CD14-positive monocyte (primary cell): ENCODE data around the gene LAYN. TPM values are rescaled to one million over a fixed set of nuclear protein-coding genes. Genes with fewer than 3 reads are reported as not detected.

Experiments
- DNase-seq, 3 donors: peaks; one replicate each; pipeline ENCODE4 v3.0.0-alpha.2; 2011 to 2022
- H2AFZ ChIP-seq: 2 replicates; pipeline ENCODE4 v1.6.0; 2012; ENCODE audit warnings: mild to moderate bottlenecking, low read depth, low read length, inconsistent platforms; ENCODE audit not compliant: insufficient read depth, poor library complexity, severe bottlenecking
- H3K27ac ChIP-seq, 2 donors: 1 replicate in 1 of 2; 2 replicates in 1 of 2; pipeline ENCODE4 v1.5.1; 2012 to 2013; ENCODE audit warnings: low read length in 2 of 2, control low read depth in 1 of 2, inconsistent platforms in 1 of 2, low read depth in 1 of 2, mild to moderate bottlenecking in 1 of 2
- H3K27me3 ChIP-seq, 2 donors: one replicate each; pipeline versions ENCODE4 v1.6.0 to v1.6.1; 2011 to 2013; ENCODE audit warnings: low read length in 2 of 2; ENCODE audit not compliant: control insufficient read depth in 2 of 2, insufficient read depth in 2 of 2
- H3K36me3 ChIP-seq, 2 donors: replicated peaks in 1 of 2; 1 replicate in 1 of 2; 2 replicates in 1 of 2; pipeline versions ENCODE4 v1.5.1 to v1.6.1; 2012 to 2013; ENCODE audit warnings: low read length in 2 of 2, control low read depth in 1 of 2, inconsistent platforms in 1 of 2, mild to moderate bottlenecking in 1 of 2; ENCODE audit not compliant: insufficient read depth in 2 of 2, control insufficient read depth in 1 of 2
- H3K4me1 ChIP-seq, 2 donors: 1 replicate in 1 of 2; 2 replicates in 1 of 2; pipeline versions ENCODE4 v1.5.1 to v1.6.1; 2012 to 2013; ENCODE audit warnings: low read length in 2 of 2, control low read depth in 1 of 2, inconsistent platforms in 1 of 2, mild to moderate bottlenecking in 1 of 2, moderate library complexity in 1 of 2; ENCODE audit not compliant: insufficient read depth in 2 of 2, control insufficient read depth in 1 of 2
- H3K4me2 ChIP-seq: replicated peaks from 2 replicates; pipeline ENCODE3; 2012; ENCODE audit warnings: low read length, moderate library complexity, mild to moderate bottlenecking; ENCODE audit not compliant: poor library complexity, severe bottlenecking; ENCODE audit errors: extremely low read depth
- H3K4me3 ChIP-seq, 3 experiments: fragments of 200-600 bp in 1 of 3; sonication (generic) in 1 of 3; replicated peaks in 1 of 3; 1 replicate in 2 of 3; 2 replicates in 1 of 3; pipeline ENCODE4 v1.5.1; 2011 to 2013; ENCODE audit warnings: low read length in 3 of 3, mild to moderate bottlenecking in 3 of 3, control low read depth in 2 of 3, low read depth in 2 of 3, inconsistent platforms in 1 of 3, moderate library complexity in 1 of 3
- H3K79me2 ChIP-seq: 2 replicates; pipeline ENCODE4 v1.6.0; 2012; ENCODE audit warnings: mild to moderate bottlenecking, control low read depth, inconsistent platforms, low read length, moderate library complexity; ENCODE audit not compliant: insufficient read depth
- H3K9ac ChIP-seq: 2 replicates; pipeline ENCODE4 v1.6.0; 2017; ENCODE audit warnings: low read length, mild to moderate bottlenecking; ENCODE audit not compliant: insufficient read depth, poor library complexity, severe bottlenecking
- H3K9me3 ChIP-seq, 2 donors: replicated peaks in 1 of 2; 1 replicate in 1 of 2; 2 replicates in 1 of 2; pipeline versions ENCODE4 v1.5.1 to v1.6.1; 2012 to 2013; ENCODE audit warnings: low read length in 2 of 2, control low read depth in 1 of 2; ENCODE audit not compliant: control insufficient read depth in 1 of 2, insufficient read depth in 1 of 2
- H4K20me1 ChIP-seq: 2 replicates; pipeline ENCODE4 v1.6.0; 2012; ENCODE audit warnings: mild to moderate bottlenecking, low read length, control low read depth, moderate library complexity; ENCODE audit not compliant: insufficient read depth
- H3K27ac Mint-ChIP-seq, 7 donors: one replicate each; pipeline ENCODE4 v1.8.0; 2020; ENCODE audit warnings: mild to moderate bottlenecking in 7 of 7, mixed read lengths in 7 of 7, moderate library complexity in 6 of 7, inconsistent platforms in 2 of 7
- H3K27me3 Mint-ChIP-seq, 3 donors: one replicate each; pipeline ENCODE4 v1.8.0; 2021 to 2022; ENCODE audit warnings: low read depth in 3 of 3, mild to moderate bottlenecking in 3 of 3, mixed read lengths in 3 of 3, moderate library complexity in 3 of 3, inconsistent platforms in 1 of 3
- H3K36me3 Mint-ChIP-seq, 2 donors: one replicate each; pipeline ENCODE4 v1.8.0; 2020; ENCODE audit warnings: mixed read lengths in 2 of 2, inconsistent platforms in 1 of 2, mild to moderate bottlenecking in 1 of 2
- H3K4me1 Mint-ChIP-seq: one replicate; pipeline ENCODE4 v1.8.0; 2020; ENCODE audit warnings: mild to moderate bottlenecking, mixed read lengths
- H3K4me3 Mint-ChIP-seq, 2 donors: one replicate each; pipeline ENCODE4 v1.8.0; 2020; ENCODE audit warnings: mild to moderate bottlenecking in 2 of 2, mixed read lengths in 2 of 2, moderate library complexity in 1 of 2
- H3K9me3 Mint-ChIP-seq, 7 donors: one replicate each; pipeline ENCODE4 v1.8.0; 2020 to 2022; ENCODE audit warnings: mixed read lengths in 7 of 7, mild to moderate bottlenecking in 6 of 7, moderate library complexity in 6 of 7, inconsistent platforms in 2 of 7
- WGBS: methylation state at CpG from one replicate; pipeline ENCODE4 v1.1.5; 2013; ENCODE audit warnings: missing lambda C conversion rate; ENCODE audit not compliant: insufficient coverage; 5-methylcytosine and 5-hydroxymethylcytosine counted together
- intact Hi-C, 2 donors: fragments of 100-400 bp; cut with micrococcal nuclease; formaldehyde crosslinking; loops; one replicate each; pipeline versions ENCODE4 v1.15.0 to v1.15.1; 2023
- polyA plus RNA-seq, 3 donors: library from polyadenylated mRNA; depleted of rRNA in 1 of 3; unstranded in 2 of 3; stranded (reverse) in 1 of 3; fragments of 300-500 nt in 2 of 3; fragments of >200 nt in 1 of 3; fragmentation: Illumina TruSeq in 2 of 3; gene quantifications; 1 replicate in 2 of 3; 2 replicates in 1 of 3; pipeline ENCODE4 v1.2.3, GENCODE V29; 2012 to 2021
- TF ChIP-seq, protein P1 (sequence below): fragments of 200-600 bp; IDR thresholded peaks from one replicate; pipeline ENCODE4 v1.8.0; 2022; ENCODE audit warnings: antibody characterized with exemption, mild to moderate bottlenecking

Gene LAYN
- polyA plus RNA-seq, 3 donors = not detected

DNA sequence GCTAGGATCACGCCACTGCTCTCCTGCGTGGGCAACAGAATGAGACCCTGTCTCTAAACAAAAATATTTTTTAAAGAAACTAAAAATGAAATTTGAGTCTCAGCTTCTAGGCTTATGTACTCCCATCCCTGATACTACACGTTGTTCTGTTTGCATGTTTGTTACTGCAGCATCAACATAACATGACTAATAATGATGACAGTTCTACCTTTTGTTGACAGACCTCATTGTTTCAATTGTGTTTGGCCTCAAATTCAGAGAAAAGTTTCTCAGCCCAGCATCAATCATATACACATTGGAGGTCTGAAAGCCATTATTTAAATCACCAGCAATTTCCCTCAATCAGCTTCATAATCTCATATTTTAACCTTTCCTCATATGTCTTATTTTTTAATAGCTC is 20.8 kb downstream of the LAYN start:
- H3K9me3 ChIP-seq = peaks cover 1 to 2% of the 10 kb centered on the region in 2 donors
- Mint-ChIP-seq H3K9me3 (peaks cover 3 to 8% (median 5%) of the 10 kb centered on the region in 7 donors), H3K27ac (no peak overlapping the region), H3K4me3 (no peak overlapping the region), H3K36me3 (no peaks in the 10 kb centered on the region), H3K27me3 (peaks cover 0 to 4% (median 0%) of the 10 kb centered on the region in 3 donors), H3K4me1 (peaks cover 3% of the 10 kb centered on the region)
- no peaks in the 10 kb centered on the region for H4K20me1 ChIP-seq
- no peaks in the 10 kb centered on the region for H3K36me3 ChIP-seq
- no peak overlapping the region for H3K4me2 ChIP-seq
- WGBS = no CpG with 5 or more reads among the region's 3 CpGs
- H3K9ac ChIP-seq = no peak overlapping the region
- no peaks in the 10 kb centered on the region for H3K79me2 ChIP-seq
- no peak overlapping the region for H3K27ac ChIP-seq
- DNase-seq = no peak
- no peaks in the 10 kb centered on the region for H3K27me3 ChIP-seq
- H3K4me1 ChIP-seq = no peaks in the 10 kb centered on the region
- TF ChIP-seq, protein P1, sequence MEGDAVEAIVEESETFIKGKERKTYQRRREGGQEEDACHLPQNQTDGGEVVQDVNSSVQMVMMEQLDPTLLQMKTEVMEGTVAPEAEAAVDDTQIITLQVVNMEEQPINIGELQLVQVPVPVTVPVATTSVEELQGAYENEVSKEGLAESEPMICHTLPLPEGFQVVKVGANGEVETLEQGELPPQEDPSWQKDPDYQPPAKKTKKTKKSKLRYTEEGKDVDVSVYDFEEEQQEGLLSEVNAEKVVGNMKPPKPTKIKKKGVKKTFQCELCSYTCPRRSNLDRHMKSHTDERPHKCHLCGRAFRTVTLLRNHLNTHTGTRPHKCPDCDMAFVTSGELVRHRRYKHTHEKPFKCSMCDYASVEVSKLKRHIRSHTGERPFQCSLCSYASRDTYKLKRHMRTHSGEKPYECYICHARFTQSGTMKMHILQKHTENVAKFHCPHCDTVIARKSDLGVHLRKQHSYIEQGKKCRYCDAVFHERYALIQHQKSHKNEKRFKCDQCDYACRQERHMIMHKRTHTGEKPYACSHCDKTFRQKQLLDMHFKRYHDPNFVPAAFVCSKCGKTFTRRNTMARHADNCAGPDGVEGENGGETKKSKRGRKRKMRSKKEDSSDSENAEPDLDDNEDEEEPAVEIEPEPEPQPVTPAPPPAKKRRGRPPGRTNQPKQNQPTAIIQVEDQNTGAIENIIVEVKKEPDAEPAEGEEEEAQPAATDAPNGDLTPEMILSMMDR = no peak
- H3K4me3 ChIP-seq = no peak overlapping the region
- intact Hi-C loops = loop anchor here in 1 of 2 donors (10.0 kb wide), 1 partner anchor 283 kb away; no protein-coding TSS in a partner anchor
- H2AFZ ChIP-seq = no peak overlapping the region

DNA sequence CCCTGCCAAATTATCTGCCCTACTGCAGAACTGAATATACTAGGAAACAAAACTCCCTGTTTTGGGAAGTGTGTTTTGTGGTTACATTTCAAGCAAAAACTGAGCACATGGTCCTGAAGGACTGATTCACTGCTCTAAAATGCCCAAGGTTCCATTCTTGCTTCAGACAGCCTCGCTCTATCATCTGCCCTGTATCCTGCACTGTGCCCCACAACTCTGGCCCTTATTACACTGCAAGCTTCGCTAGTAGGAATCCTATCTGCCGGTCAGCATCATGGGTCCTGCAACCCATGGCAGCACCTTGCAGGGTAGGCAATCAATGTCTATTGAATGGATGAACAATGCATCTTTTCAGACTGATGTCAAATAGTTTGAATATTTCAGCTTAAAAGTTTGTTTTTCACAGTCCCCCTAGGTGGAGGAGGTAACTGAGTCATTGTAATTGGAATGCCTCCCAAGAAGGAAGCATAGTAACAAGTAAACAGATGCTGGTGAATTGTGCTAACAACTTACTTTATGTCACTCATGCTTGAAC is 21.3 kb downstream of the LAYN start:
- no peaks in the 10 kb centered on the region for H3K9me3 ChIP-seq
- H3K36me3 ChIP-seq = no peaks in the 10 kb centered on the region
- WGBS = 55% methylated on average over 1 of the region's 3 CpGs
- H3K36me3 Mint-ChIP-seq = no peaks in the 10 kb centered on the region
- H4K20me1 ChIP-seq = no peaks in the 10 kb centered on the region
- H3K27ac Mint-ChIP-seq = no peak overlapping the region
- no peak overlapping the region for H3K4me3 ChIP-seq
- H3K27me3 Mint-ChIP-seq = peaks cover 0 to 3% (median 0%) of the 10 kb centered on the region in 3 donors
- no peak overlapping the region for H3K27ac ChIP-seq
- H3K4me2 ChIP-seq = no peak overlapping the region
- no peak overlapping the region for H2AFZ ChIP-seq
- no peaks in the 10 kb centered on the region for H3K27me3 ChIP-seq
- TF ChIP-seq, protein P1 = no peak
- no peak overlapping the region for H3K9ac ChIP-seq
- DNase-seq = no peak
- peaks cover 3% of the 10 kb centered on the region for H3K4me1 Mint-ChIP-seq
- H3K79me2 ChIP-seq = no peaks in the 10 kb centered on the region
- intact Hi-C loops = loop anchor here in 1 of 2 donors (10.0 kb wide), 1 partner anchor 283 kb away; no protein-coding TSS in a partner anchor
- peaks cover 0 to 2% (median 0%) of the 10 kb centered on the region in 7 donors for H3K9me3 Mint-ChIP-seq
- no peak overlapping the region for H3K4me3 Mint-ChIP-seq
- H3K4me1 ChIP-seq = no peaks in the 10 kb centered on the region
